ENCODE data around the gene DLGAP1.

GRCh38 chr18:3863593-3863992 lies 591.5 kb downstream of the DLGAP1 start:
- no peak for TF ChIP-seq CTCF (IDR thresholded peaks at IDR 0.05)
- TF ChIP-seq POLR2AphosphoS5 (IDR thresholded peaks at IDR 0.05; ENCODE audit: insufficient read depth in 1 of 2, low read depth in 1 of 2): no peak
